DMS79 treated with DMSO at 0.1 percent for 48 hours (cell line): Measurements from ENCODE around the gene DYNLRB1.

Experiments used
- DNase-seq: peaks from one replicate; lab custom pipeline; 2025; lab: John Stamatoyannopoulos, UW

Gene DYNLRB1

DNA sequence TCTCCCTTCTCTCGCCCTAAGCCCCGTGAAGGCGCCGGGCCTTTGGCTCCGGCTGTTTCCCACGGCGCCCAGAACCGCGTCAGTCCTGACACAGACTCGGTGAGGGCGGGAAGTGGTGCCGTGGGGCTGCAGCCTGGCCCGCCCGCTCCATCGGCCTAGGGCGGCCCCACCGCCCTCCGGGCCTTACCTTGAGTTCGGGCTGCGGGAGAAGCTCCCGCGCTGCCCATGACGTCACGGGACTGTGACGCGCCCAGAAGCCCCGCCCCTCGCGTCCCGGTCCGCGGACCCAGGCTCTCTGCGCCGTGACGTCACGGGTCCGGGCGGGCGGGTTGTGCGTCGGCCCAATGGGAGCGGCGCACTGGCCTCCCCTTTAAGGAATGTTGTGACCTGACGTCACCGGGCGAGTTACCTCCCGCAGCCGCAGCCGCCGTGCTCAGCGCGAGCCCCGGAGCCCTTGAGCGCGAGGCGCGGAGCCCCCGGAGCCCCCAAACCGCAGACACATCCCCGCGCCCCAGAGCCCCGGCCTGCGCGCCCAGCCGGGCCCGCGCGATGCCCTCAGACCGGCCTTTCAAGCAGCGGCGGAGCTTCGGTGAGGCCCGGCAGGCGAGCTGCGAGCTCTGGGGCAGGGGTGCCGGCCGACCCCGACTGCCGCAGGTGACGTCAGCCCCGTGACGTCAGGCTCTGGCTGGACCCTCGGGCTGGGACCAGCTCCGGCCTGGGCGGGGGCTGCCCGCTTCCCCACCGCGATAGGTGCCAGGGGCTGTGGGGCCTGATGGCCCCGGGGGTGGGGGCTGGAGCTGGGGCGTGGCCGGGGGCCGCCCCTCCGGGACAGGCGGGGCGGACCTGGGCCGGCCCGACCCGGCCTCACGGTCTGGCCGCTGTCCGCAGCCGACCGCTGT is 42.3 kb downstream of the DYNLRB1 start, which contains the start of gene MAP1LC3A:
Gene MAP1LC3A, plus strand, starts transcription at position 399 of the 899 bp plus-strand sequence. Its CDS starts 151 bp downstream, at position 550.
- peak; percentile 27 for DNase-seq

- DNase-seq = no peak
These were observed 43.3 kb downstream of the DYNLRB1 start for GRCh38 chr20:34559311-34560140.

- DNase-seq = no peak
These were observed 43.9 kb downstream of the DYNLRB1 start for GRCh38 chr20:34560141-34560523.

GRCh38 chr20:34560614-34561013 is 44.4 kb downstream of the DYNLRB1 start:
- DNase-seq = no peak

DNA sequence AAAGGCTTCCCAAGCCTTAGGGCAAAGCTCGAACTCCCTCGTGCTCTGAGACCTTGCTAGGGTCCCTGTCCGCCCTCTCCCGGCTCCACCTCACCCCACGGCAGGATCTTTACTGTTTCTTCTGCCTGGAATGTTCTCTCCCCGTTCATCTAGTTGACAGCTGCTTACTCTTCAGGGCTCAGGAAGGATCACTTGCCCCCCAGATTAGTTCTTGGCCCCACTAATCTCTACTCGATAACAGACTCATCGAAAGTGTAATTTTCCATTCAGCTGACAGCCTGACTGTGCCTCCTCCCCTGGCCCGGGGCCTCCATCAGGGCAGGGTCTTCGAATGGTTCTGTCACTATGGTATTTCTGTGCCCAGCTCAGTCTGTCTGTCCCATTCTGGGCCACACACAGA is 45.4 kb downstream of the DYNLRB1 start:
- no peak for DNase-seq

DNA sequence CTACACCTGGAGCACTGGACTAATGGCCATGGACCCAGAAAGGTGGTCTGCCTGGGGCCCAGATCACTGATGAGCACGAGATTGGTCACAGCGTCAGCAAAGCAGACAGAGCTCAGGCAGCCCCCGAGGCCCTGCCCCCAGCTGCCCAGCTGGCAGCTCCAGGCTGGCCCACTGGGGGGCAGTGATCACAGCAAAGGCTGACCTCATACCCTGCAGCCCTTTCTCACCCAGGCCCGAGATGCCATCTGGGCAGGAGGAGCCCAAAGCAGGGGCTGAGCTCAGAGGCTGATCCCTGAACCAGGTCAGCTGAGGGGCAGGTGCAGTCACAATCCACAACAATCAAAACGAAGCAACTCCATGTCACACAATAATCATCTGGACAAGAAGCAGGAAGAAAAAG is 46.4 kb downstream of the DYNLRB1 start:
- DNase-seq = no peak

GRCh38 chr20:34564833-34565232 is 48.6 kb downstream of the DYNLRB1 start:
- no peak for DNase-seq

- peak; percentile 20 for DNase-seq
These were observed 51.0 kb downstream of the DYNLRB1 start for GRCh38 chr20:34566978-34567891.

GRCh38 chr20:34567892-34568865 is 52.0 kb downstream of the DYNLRB1 start:
- DNase-seq = no peak

GRCh38 chr20:34569598-34569997 is 53.4 kb downstream of the DYNLRB1 start:
- DNase-seq = no peak

- DNase-seq = no peak
These were observed 54.7 kb downstream of the DYNLRB1 start for GRCh38 chr20:34570859-34571306.

GRCh38 chr20:34571753-34572152 is 55.5 kb downstream of the DYNLRB1 start:
- no peak for DNase-seq

GRCh38 chr20:34573541-34574300 is 57.5 kb downstream of the DYNLRB1 start:
- no peak for DNase-seq

- no peak for DNase-seq
These were observed 58.2 kb downstream of the DYNLRB1 start for GRCh38 chr20:34574426-34574825.

DNA sequence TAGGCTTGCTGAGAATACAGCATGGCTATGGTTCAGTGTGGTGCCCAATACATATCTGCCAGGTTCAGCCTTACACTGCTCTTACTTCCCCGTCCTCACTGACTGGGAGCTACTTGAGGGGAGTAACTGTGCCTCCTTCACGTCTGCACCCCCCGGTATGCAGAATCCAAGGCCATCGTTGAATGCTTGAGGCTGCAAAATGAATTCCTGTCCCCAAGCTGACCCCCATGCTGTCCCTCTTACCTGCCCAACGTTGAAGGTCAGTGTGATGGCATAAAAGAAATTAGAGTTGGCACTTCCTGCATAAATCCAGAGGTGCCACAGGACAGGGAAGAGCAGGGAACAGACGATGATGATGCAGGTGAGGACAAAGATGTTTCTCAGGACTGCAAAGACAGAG is 58.6 kb downstream of the DYNLRB1 start:
- no peak for DNase-seq

DNA sequence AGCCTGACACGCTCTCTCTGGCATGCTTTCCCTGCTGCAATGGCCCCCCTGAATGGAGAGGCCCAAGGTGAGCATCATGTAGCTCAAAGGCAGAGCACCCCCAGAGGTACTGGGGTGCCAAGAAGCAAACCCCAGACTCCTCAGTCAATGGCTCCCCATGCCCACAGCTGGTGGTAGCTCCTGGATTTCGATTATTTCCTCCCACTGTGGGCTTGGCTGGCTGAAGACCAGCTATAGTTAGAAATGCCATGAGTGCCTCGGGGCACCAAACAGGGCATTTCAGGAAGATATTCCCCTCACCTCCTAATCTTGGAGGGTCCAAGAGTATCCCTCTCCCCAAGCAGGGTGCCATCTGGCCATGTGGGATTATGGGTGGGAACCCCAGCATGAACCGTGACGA is 59.0 kb downstream of the DYNLRB1 start:
- DNase-seq = no peak

DNA sequence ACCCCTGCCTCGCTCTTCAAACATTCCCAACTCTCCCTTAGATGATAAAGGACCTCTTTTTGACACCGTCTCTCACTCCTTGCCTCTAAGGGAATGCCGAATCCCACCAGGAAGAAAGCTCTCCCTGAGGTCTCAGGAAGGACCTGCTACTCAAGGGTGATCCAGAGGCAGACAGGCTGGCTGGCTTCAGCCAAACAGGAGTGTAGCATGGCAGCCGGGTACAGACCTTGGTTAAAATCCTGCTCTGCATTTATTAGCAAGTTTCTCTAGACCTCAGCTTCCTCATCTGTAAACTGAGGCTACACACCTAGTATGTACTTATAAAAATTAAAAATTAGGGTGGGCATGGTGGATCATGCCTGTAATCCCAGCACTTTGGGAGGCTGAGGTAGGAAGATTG is 59.5 kb downstream of the DYNLRB1 start:
- no peak for DNase-seq

GRCh38 chr20:34577061-34577460 is 60.8 kb downstream of the DYNLRB1 start:
- no peak for DNase-seq

GRCh38 chr20:34578025-34578424 is 61.8 kb downstream of the DYNLRB1 start:
- DNase-seq = no peak

DNA sequence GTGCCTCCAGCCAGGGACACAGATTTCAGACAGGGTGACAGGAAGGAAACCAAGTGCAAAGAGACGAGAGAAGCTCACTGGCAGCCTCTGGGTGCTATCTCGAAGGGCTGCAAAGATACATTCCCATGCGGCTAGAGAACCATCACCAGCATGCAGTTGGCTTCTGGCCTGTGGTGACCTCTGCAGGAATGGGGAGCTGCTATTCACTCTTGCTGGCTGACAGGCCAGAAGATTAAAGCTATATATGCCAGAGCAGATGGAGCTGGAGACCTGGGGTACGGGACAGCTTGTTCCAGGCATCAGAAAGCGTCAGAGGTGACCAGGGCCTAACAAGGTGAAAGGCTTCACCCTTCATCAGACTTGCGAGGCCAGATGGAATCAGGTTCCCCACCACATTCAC is 62.3 kb downstream of the DYNLRB1 start:
- no peak for DNase-seq
